Upper lobe of left lung (tissue), 6 donors: ENCODE measurements around the gene KDM4F. TPM values are rescaled to one million over a fixed set of nuclear protein-coding genes. Genes with fewer than 3 reads are reported as not detected.

Experiments
- ATAC-seq, 2 donors: fragments of 200-7000 bp; cut with Tn5 transposase; one replicate each; pipeline ENCODE4 v1.9.1; 2022; ENCODE audit warnings: mild to moderate bottlenecking in 2 of 2, moderate library complexity in 2 of 2; ENCODE audit not compliant: low FRiP score in 2 of 2
- DNase-seq, 2 donors: peaks; one replicate each; pipeline ENCODE4 v3.0.0-alpha.2; 2019 to 2020
- H3K27ac ChIP-seq, 4 donors: fragments of 200-600 bp; sonication (generic); one replicate each; pipeline ENCODE4 v1.5.1; 2016 to 2019
- H3K27me3 ChIP-seq, 4 donors: fragments of 200-600 bp; sonication (generic); one replicate each; pipeline ENCODE4 v1.5.1; 2017 to 2019
- H3K36me3 ChIP-seq, 4 donors: fragments of 200-600 bp; sonication (generic); one replicate each; pipeline ENCODE4 v1.5.1; 2016 to 2019
- H3K4me1 ChIP-seq, 4 donors: fragments of 200-600 bp; sonication (generic); one replicate each; pipeline ENCODE4 v1.5.1; 2018 to 2019
- H3K4me3 ChIP-seq, 4 donors: fragments of 200-600 bp; sonication (generic); one replicate each; pipeline ENCODE4 v1.5.1; 2017 to 2019; ENCODE audit warnings: mild to moderate bottlenecking in 2 of 4, moderate library complexity in 1 of 4
- H3K9me3 ChIP-seq, 4 donors: fragments of 200-600 bp; sonication (generic); one replicate each; pipeline ENCODE4 v1.5.1; 2018 to 2019
- CTCF ChIP-seq, 6 experiments: fragments of 450-650 bp in 4 of 6; fragments of 200-600 bp in 2 of 6; sonication (generic) in 2 of 6; IDR thresholded peaks; one replicate each; pipeline ENCODE4 v1.5.1; 2016 to 2019; ENCODE audit warnings: antibody characterized with exemption in 6 of 6
- EP300 ChIP-seq, 4 donors: sonication (generic); formaldehyde crosslinking; IDR thresholded peaks; one replicate each; pipeline ENCODE4 v1.5.1; 2017; ENCODE audit warnings: antibody characterized with exemption in 4 of 4, control low read depth in 2 of 4
- POLR2A ChIP-seq, 4 donors: fragments of 450-650 bp; IDR thresholded peaks; one replicate each; pipeline ENCODE4 v1.5.1; 2016 to 2017; ENCODE audit warnings: antibody characterized with exemption in 4 of 4, mild to moderate bottlenecking in 2 of 4
- POLR2AphosphoS5 ChIP-seq, 2 donors: sonication (generic); formaldehyde crosslinking; IDR thresholded peaks; one replicate each; pipeline ENCODE4 v1.5.1; 2017; ENCODE audit warnings: antibody characterized with exemption in 2 of 2
- WGBS, 2 donors: methylation state at CpG; one replicate each; pipeline ENCODE4 v1.1.5; 2017 to 2018; 5-methylcytosine and 5-hydroxymethylcytosine counted together
- total RNA-seq, 6 donors: library from RNA; depleted of rRNA in 4 of 6; stranded (reverse); fragments of >200 nt in 4 of 6; gene quantifications; one replicate each; pipeline versions ENCODE4 v1.1.0 to v1.2.1, GENCODE V29; 2016 to 2021
- donor health status: DM: no; HTN: no; CAD: no; lungs with moderate emphysema.
- donor health status: DM: no; HTN: yes; CAD: no; lungs with severe emphysema.

KDM4F gene
- total RNA-seq, 6 donors from 2014 or later = not detected

DNA sequence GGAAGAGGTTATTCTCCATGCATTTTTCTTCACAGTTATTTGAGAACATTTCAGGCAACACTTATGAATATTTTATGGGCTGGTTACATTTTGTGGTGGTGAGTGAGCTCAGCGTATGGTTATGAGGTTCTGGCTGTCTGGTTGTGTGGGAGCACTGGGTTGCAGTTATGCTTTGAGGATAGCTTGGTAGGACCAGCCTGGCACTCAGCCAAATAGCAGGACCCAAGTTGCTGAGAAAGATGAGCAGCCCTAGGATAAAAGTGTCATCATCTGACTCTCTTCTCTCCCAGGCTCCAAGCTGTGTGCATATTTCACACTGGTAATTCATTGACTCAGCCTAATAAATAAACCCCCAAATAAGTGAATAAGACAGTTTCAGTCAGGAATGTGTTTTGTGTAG, 9.4 kb downstream of the KDM4F start:
- no peaks in the 10 kb centered on the region for H3K27me3 ChIP-seq
- 74 to 80% methylated on average over 1 of the region's 1 CpG for WGBS, 2 donors
- DNase-seq (no peak), ATAC-seq (no peak)
- TF ChIP-seq POLR2AphosphoS5 (IDR thresholded peaks at IDR 0.05) = no peak
- TF ChIP-seq CTCF (IDR thresholded peaks at IDR 0.05) = no peak
- TF ChIP-seq EP300 (IDR thresholded peaks at IDR 0.05) = no peak
- no peak for TF ChIP-seq POLR2A (IDR thresholded peaks at IDR 0.05)
- H3K4me1 ChIP-seq = no peaks in the 10 kb centered on the region
- H3K27ac ChIP-seq = no peak overlapping the region
- H3K4me3 ChIP-seq = no peak overlapping the region
- H3K36me3 ChIP-seq = no peaks in the 10 kb centered on the region
- H3K9me3 ChIP-seq = no peaks in the 10 kb centered on the region

- H3K4me1 ChIP-seq = no peaks in the 10 kb centered on the region
- no peak for TF ChIP-seq POLR2AphosphoS5 (IDR thresholded peaks at IDR 0.05)
- TF ChIP-seq POLR2A (IDR thresholded peaks at IDR 0.05) = no peak
- TF ChIP-seq CTCF (IDR thresholded peaks at IDR 0.05) = no peak
- TF ChIP-seq EP300 (IDR thresholded peaks at IDR 0.05) = no peak
- 82 to 87% methylated on average over 6 of the region's 6 CpGs for WGBS, 2 donors
- H3K27ac ChIP-seq = no peak overlapping the region
- no peak overlapping the region for H3K4me3 ChIP-seq
- no peaks in the 10 kb centered on the region for H3K36me3 ChIP-seq
- DNase-seq (no peak), ATAC-seq (no peak)
- H3K9me3 ChIP-seq = no peaks in the 10 kb centered on the region
- H3K27me3 ChIP-seq = no peaks in the 10 kb centered on the region
Measured at GRCh38 chr11:95059046-95059445, 9.8 kb downstream of the KDM4F start.

DNA sequence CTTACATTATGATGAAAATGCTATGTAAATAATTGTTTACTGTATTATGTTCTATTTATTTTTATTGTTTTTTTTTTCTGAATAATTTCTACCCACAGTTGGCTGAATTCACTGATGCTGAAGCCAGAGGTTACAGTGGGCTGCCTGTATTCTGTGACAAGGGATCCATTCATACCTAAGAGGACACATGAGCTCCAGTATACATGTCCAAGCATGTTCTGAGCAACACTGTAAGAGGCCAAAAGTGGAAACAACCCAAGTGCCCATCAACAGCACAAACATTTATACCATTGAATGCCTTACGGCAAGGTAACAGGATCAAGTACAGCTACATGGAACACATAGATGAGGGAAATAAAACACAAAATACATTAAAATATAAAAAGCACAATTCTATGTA, 16.1 kb downstream of the KDM4F start:
- Histone ChIP-seq H3K9me3 (no peaks in the 10 kb centered on the region), H3K27ac (no peak overlapping the region), H3K36me3 (no peaks in the 10 kb centered on the region), H3K27me3 (no peaks in the 10 kb centered on the region), H3K4me3 (no peak overlapping the region), H3K4me1 (peaks cover 6 to 15% (median 10%) of the 10 kb centered on the region in 4 donors)
- TF ChIP-seq POLR2AphosphoS5 (IDR thresholded peaks at IDR 0.05) = no peak
- ATAC-seq = no peak
- no peak for DNase-seq
- 90 to 97% methylated on average over 1 of the region's 1 CpG for WGBS, 2 donors

DNA sequence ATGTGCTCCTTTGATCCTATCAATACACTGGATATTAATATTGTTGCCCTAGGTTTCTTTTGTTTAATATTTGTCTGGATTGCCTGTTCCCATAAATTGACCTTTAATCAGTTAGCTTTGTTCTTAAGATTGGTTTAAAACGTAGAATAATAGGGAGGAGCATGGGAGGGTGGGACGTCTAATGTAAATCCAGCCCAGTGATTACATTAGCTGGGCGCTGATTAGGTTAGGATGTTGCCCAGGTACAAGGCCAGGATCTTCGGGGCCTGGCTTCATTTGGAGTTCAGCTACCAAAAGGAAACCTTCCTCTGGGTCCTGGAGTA, 17.5 kb downstream of the KDM4F start, which contains the start of gene SRSF8:
SRSF8 (plus strand) TSS at position 204 of the 323 bp plus-strand sequence. CDS start 308 bp downstream, outside the sequence.
- DNase-seq = no peak
- H3K27me3 ChIP-seq = no peaks in the 10 kb centered on the region
- 0% methylated on average over 4 of the region's 4 CpGs for WGBS, 2 donors
- no peak for TF ChIP-seq EP300 (IDR thresholded peaks at IDR 0.05)
- no peak for TF ChIP-seq CTCF (IDR thresholded peaks at IDR 0.05)
- no peak for TF ChIP-seq POLR2AphosphoS5 (IDR thresholded peaks at IDR 0.05)
- no peak for TF ChIP-seq POLR2A (IDR thresholded peaks at IDR 0.05)
- H3K4me1 ChIP-seq = peaks cover 6 to 15% (median 10%) of the 10 kb centered on the region in 4 donors
- no peaks in the 10 kb centered on the region for H3K36me3 ChIP-seq
- peak within 1 kb of the TSS; percentile 93 to 99 (median 96) for H3K27ac ChIP-seq
- H3K4me3 ChIP-seq = peak within 1 kb of the TSS; percentile 63 to 76 (median 70)
- no peak for ATAC-seq
- no peaks in the 10 kb centered on the region for H3K9me3 ChIP-seq

DNA sequence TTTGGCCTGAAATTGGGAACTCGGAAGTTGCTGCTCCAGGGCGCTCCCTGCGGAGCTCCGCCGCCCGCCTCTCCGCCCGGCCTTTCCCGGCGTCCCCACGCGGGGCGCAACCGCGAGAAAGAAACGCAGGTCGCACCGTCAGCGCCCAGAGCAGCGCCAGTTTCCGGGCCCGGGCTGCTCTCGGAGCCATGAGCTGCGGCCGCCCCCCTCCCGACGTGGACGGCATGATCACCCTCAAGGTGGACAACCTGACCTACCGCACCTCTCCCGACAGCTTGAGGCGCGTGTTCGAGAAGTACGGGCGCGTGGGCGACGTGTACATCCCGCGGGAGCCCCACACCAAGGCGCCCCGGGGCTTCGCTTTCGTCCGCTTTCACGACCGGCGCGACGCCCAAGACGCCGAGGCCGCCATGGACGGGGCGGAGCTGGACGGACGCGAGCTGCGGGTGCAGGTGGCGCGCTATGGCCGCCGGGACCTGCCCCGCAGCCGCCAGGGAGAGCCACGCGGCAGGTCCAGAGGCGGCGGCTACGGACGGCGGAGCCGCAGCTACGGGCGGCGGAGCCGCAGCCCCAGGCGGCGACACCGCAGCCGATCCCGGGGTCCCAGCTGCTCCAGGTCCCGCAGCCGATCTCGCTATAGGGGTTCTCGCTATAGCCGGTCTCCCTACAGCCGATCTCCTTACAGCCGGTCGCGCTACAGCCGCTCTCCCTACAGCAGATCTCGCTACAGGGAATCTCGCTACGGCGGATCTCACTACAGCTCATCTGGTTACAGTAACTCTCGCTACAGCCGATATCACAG, 18.0 kb downstream of the KDM4F start:
- H3K27ac ChIP-seq = peak overlapping the region; percentile 93 to 99 (median 96)
- ATAC-seq (peak; percentile 93 to 94), DNase-seq (peak; percentile 69 to 97)
- no peaks in the 10 kb centered on the region for H3K9me3 ChIP-seq
- H3K4me3 ChIP-seq = peak overlapping the region; percentile 63 to 76 (median 70)
- WGBS, 2 donors = 0 to 1% methylated on average over 20 to 41 of the region's 98 CpGs
- H3K27me3 ChIP-seq = no peaks in the 10 kb centered on the region
- peaks cover 6 to 15% (median 10%) of the 10 kb centered on the region in 4 donors for H3K4me1 ChIP-seq
- peak in 2 of 4 donors; percentile 78 to 80 for TF ChIP-seq POLR2A (IDR thresholded peaks at IDR 0.05)
- peak; percentile 75 to 87 for TF ChIP-seq POLR2AphosphoS5 (IDR thresholded peaks at IDR 0.05)
- TF ChIP-seq CTCF (IDR thresholded peaks at IDR 0.05) = peak; percentile 61 to 90 (median 68)
- no peak for TF ChIP-seq EP300 (IDR thresholded peaks at IDR 0.05)
- no peaks in the 10 kb centered on the region for H3K36me3 ChIP-seq
